Measurements from ENCODE around the gene PRG3. TPM values are rescaled to one million over a fixed set of nuclear protein-coding genes. Genes with fewer than 3 reads are reported as not detected.

The PRG3 gene
- total and polyA plus RNA-seq, 8 donors = 0.43 to 1.0 (median 0.76) TPM; not detected in 2

DNA sequence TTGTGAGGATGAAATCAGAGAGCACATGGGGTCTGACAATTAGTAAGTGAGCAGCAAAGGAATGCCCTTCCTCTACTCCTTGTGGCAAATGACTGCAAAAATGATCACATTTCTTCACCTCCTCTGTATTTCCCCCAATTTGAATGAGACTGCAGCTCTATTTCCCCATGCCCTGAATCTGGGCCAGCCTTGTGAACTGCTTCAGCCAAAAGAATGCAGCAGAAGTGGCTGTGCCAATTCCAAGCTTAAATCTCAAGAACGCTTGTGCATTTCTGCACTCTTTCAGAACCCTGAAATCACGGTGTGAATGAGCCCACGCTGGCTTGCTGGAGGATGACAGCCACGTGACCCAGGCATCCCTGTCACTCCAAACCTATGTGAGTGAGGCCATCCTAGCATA, 36.1 kb upstream of the PRG3 start:
- DNase-seq (peak in 2 of 4 donors; percentile 37 to 64), ATAC-seq (peak; percentile 71)
- no peak overlapping the region for H3K4me3 ChIP-seq
- peaks cover 11 to 31% of the 10 kb centered on the region in 2 donors for H3K4me1 ChIP-seq
- peaks cover 0 to 95% of the 10 kb centered on the region in 2 donors for H3K36me3 ChIP-seq
- no peaks in the 10 kb centered on the region for H3K27me3 ChIP-seq
- intact Hi-C loops (cut with DNase I) = no loop called here
- H3K27ac ChIP-seq = peak overlapping the region in 1 of 2 donors; percentile 8
- TF ChIP-seq, protein P1, sequence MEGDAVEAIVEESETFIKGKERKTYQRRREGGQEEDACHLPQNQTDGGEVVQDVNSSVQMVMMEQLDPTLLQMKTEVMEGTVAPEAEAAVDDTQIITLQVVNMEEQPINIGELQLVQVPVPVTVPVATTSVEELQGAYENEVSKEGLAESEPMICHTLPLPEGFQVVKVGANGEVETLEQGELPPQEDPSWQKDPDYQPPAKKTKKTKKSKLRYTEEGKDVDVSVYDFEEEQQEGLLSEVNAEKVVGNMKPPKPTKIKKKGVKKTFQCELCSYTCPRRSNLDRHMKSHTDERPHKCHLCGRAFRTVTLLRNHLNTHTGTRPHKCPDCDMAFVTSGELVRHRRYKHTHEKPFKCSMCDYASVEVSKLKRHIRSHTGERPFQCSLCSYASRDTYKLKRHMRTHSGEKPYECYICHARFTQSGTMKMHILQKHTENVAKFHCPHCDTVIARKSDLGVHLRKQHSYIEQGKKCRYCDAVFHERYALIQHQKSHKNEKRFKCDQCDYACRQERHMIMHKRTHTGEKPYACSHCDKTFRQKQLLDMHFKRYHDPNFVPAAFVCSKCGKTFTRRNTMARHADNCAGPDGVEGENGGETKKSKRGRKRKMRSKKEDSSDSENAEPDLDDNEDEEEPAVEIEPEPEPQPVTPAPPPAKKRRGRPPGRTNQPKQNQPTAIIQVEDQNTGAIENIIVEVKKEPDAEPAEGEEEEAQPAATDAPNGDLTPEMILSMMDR (IDR thresholded peaks at IDR 0.05) = no peak
- no peaks in the 10 kb centered on the region for H3K9me3 ChIP-seq

DNA sequence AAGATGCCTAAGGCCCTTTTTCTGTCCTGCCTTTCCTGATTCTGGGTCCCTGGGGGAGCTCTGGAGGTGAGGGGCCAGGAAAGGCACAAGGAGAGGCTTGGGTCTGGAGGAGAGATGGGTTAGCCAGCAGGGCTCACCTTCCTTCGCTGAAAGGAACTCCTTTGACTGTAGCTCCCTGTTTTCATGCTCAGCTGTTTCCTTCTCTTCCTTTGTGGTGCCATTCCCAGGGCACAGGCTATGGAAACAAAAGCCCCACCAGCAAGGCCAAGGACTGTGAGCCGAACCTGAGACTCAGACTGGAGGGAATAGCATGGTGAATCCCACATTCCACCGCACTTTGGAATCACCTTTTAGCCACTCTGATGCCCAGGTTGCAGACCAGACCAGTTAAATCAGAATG, 35.5 kb upstream of the PRG3 start:
- no peaks in the 10 kb centered on the region for H3K9me3 ChIP-seq
- TF ChIP-seq, protein P1 (IDR thresholded peaks at IDR 0.05) = no peak
- intact Hi-C loops (cut with DNase I) = no loop called here
- H3K36me3 ChIP-seq = peaks cover 0 to 100% of the 10 kb centered on the region in 2 donors
- DNase-seq (no peak), ATAC-seq (no peak)
- H3K27me3 ChIP-seq = no peaks in the 10 kb centered on the region
- peak overlapping the region in 1 of 2 donors; percentile 8 for H3K27ac ChIP-seq
- peaks cover 11 to 25% of the 10 kb centered on the region in 2 donors for H3K4me1 ChIP-seq
- H3K4me3 ChIP-seq = no peak overlapping the region

GRCh38 chr11:57414612-57415212, 33.8 kb upstream of the PRG3 start:
- no peak for DNase-seq
- intact Hi-C loops (cut with DNase I) = no loop called here
- H3K27me3 ChIP-seq = no peaks in the 10 kb centered on the region
- H3K4me3 ChIP-seq = no peak overlapping the region
- H3K9me3 ChIP-seq = no peaks in the 10 kb centered on the region
- H3K27ac ChIP-seq = no peak overlapping the region
- H3K4me1 ChIP-seq = peaks cover 11 to 24% of the 10 kb centered on the region in 2 donors
- peaks cover 0 to 100% of the 10 kb centered on the region in 2 donors for H3K36me3 ChIP-seq
- ATAC-seq = no peak
- TF ChIP-seq, protein P1 (IDR thresholded peaks at IDR 0.05) = no peak

DNA sequence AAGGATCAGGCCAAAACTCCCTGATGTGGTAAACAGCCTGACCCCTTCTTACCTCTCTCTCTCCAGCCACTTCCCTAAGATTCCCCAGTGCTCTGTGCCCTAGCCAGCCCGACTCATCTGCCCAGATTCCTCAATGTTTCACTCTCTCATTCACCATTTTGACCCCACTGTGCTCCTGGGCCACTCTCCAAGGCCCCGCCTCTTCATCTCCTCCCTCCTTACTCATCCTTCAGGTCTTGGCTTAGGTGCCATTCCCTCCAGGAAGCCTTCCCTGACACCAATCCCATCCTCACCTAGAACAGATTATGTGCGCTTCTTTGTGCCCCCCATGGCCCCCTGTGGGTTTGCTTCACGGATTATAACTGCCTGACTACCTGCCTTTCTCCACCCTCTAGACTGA, 32.7 kb upstream of the PRG3 start:
- no peak for ATAC-seq
- H3K4me3 ChIP-seq = no peak overlapping the region
- peaks cover 0 to 100% of the 10 kb centered on the region in 2 donors for H3K36me3 ChIP-seq
- DNase-seq = no peak
- H3K9me3 ChIP-seq = no peaks in the 10 kb centered on the region
- TF ChIP-seq, protein P1 (IDR thresholded peaks at IDR 0.05) = no peak
- H3K27me3 ChIP-seq = no peaks in the 10 kb centered on the region
- intact Hi-C loops (cut with DNase I) = no loop called here
- H3K4me1 ChIP-seq = peaks cover 11 to 18% of the 10 kb centered on the region in 2 donors
- H3K27ac ChIP-seq = no peak overlapping the region

GRCh38 chr11:57410287-57410686, 29.3 kb upstream of the PRG3 start:
- H3K27ac ChIP-seq = no peak overlapping the region
- H3K36me3 ChIP-seq = peaks cover 0 to 98% of the 10 kb centered on the region in 2 donors
- H3K4me3 ChIP-seq = no peak overlapping the region
- H3K27me3 ChIP-seq = no peaks in the 10 kb centered on the region
- ATAC-seq = no peak
- intact Hi-C loops (cut with DNase I) = no loop called here
- peaks cover 0 to 24% of the 10 kb centered on the region in 2 donors for H3K4me1 ChIP-seq
- TF ChIP-seq, protein P1 (IDR thresholded peaks at IDR 0.05) = no peak
- H3K9me3 ChIP-seq = no peaks in the 10 kb centered on the region
- DNase-seq = no peak
